ENCODE data around the gene RPS6KA6. TPM values are rescaled to one million over a fixed set of nuclear protein-coding genes. Genes with fewer than 3 reads are reported as not detected.

The RPS6KA6 gene
- 10 to 100 TPM; 16.9 to 22.4 (median 21.0) TPM for polyA plus RNA-seq (ENCODE audit: insufficient read length in 4 of 4)

DNA sequence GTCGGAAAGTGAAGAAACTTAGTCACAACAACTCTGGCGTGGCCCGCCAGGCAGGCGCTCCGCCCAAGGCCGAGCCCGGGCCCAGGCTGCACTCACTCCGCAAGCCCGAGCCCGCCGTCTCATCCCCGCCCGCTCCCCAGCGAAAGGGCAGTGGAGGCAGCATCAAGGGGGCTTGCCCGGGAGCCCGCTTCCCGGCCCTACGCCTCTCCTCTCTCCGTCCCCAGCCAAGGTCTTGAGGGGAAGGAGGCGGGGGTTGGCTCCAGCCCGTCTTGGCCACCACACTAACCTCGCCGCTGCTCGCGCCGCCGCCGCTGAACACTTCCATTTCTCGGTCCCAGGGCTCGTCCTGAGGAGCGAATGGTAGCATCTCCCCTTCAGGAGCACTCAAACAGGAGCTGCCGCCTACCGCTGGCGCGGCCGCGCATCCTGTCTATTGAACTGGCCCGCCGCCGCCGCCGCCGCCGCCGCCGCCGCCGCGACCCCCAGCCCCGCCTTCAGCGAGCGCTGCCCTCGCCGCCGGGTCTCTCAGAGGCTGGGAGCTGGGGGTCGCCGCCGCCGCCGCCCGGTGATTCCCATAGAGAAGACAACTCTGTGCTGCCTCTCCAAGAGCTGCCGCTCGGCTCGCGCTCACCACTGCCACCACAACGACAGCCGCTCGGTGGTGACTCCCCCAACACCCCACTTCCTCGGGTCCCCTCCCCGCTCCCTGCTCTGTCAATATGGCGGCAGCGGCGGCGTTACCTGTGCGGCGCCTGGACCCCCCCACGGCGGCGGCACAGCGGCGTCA lies at the start of gene RPS6KA6:
Gene RPS6KA6, minus strand, starts transcription at position 667 of the 787 bp plus-strand sequence. Its CDS starts 300 bp downstream, at position 367.
- DNase-seq (ENCODE audit: low read depth in 4 of 4, low spot score in 3 of 4): peak in 1 of 4 donors; percentile 13

DNA sequence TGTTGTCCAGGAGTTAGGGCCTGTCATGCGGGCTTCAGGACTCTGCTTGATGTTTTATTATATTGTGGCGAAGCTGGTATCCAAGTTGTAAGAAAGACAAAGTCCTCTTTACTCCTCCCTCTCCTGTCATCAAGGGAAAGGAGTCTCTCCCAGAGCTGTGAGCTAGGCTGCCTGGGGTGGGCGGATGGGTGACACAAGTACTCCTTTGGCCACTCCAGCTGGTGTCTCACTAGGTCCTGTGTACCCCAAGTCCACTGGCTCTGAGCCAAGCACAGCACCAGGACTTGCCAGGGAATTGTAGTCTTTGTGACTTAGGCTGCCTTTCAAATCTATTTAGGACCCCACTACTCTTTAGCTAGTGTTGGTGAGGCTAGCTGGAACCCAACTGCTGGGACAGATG lies 36.7 kb upstream of the RPS6KA6 start:
- DNase-seq (ENCODE audit: low read depth in 4 of 4, low spot score in 3 of 4): no peak

DNA sequence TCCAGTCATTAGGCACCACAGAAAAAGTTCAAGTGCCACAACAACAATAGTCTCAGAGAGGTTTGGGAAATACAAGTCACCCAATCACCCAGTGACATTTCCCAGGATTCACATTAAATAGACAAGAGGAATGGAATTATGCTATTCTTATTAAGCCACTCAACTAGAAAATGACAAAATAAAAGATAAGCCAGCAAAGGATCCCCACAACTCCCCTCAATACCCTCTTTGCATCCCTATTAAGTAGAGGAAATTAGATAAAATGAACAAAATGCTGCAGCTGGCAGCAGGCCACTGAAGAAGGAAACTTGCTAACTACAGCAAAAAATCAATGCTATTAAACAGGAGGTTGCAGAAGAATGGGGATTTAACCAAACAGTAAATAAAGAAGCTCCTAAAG lies 35.3 kb upstream of the RPS6KA6 start:
- DNase-seq (ENCODE audit: low read depth in 4 of 4, low spot score in 3 of 4): no peak

DNA sequence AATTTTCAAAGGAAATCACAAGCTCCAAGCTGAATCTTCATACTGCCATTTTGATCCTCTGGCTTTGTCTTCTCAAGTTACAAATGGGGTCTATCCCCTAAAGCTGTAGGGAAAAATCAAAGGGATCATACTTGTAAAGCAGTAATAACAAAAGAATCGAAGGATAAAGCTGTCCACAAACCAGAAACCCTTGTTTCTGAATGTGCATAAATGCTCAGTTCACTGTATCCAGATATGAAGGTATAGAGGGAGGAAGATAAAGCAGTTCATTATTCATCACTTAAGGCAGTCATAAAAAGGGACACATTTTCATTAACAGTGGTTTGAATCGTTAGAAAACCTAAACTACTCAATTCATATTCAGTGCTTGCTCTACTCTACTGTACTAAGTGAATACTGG lies 33.2 kb upstream of the RPS6KA6 start:
- no peak for DNase-seq (ENCODE audit: low read depth in 4 of 4, low spot score in 3 of 4)

DNA sequence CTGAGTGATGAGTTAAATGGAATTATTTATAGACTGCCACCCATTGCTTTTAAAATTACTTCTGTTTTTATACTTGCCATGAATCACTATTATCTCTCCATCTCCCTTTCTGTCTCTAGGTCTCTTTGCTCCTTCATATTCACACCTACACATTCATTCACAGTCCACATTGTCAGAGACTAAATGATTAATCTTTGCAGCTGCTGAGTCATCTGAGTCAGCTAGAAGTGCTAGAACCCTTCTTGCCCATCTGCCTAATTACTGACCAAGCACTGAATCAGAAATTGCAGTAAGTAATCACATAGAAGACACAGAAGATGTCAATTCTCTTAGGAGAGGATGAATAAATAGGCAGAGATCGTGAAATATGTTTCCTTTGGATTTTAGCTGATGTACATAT lies 31.6 kb upstream of the RPS6KA6 start:
- DNase-seq (ENCODE audit: low read depth in 4 of 4, low spot score in 3 of 4): no peak

DNA sequence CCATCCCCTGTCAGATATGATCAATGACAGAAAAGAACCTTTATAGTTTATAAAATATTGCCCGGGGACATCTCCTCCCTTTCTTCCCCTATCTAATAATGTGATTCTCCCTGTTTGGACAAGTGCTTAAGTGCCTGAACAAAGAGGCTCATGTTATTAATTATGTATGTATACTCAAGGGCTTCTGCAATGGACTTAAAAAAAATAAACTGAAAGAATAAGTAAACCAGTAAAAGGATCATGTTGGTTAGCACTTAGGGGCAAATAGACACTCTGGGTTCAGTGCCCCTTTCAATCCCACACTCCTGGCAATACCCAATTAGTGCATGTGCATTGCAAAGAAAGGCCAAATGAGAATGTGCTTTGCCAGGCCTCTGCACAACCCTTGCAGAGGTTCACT lies 30.7 kb upstream of the RPS6KA6 start:
- no peak for DNase-seq (ENCODE audit: low read depth in 4 of 4, low spot score in 3 of 4)

DNA sequence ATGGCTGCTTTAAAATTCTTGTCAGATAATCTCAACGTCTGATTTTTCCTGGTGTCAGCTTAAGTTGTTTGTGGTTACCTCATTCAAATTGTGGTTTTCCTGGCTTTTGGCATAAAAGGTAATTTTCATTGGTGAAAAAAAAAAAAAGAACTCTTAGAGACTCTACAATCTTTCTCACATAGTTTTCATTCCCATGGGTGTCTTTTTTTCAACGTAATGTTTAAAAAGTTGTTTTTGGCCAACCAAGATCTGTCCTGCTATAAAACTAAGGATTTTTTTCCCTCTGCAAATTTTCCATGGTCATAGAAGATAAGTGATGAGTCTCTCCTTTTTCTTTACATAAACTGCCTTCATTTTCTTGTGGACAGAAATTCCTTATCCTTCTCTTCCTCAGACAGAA lies 28.9 kb upstream of the RPS6KA6 start:
- no peak for DNase-seq (ENCODE audit: low read depth in 4 of 4, low spot score in 3 of 4)

DNA sequence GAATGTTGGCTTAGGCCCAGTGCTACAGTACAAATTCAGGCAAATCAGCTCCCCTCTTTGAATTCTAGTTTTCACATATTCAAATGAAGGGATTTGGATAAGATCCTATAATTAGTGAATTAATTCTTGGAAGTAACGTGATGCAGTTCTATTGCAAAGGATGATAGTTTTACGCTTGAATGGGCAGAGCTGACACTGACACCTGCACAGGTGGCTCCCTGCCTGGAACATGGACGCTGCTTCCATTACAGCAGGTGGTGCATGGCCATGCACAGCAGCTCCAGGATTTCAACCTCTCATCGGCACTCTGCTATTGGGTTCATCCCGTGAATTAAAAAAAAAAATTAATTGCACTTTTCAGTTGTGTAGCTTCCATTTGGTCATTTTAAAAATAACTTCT lies 28.4 kb upstream of the RPS6KA6 start:
- no peak for DNase-seq (ENCODE audit: low read depth in 4 of 4, low spot score in 3 of 4)

DNA sequence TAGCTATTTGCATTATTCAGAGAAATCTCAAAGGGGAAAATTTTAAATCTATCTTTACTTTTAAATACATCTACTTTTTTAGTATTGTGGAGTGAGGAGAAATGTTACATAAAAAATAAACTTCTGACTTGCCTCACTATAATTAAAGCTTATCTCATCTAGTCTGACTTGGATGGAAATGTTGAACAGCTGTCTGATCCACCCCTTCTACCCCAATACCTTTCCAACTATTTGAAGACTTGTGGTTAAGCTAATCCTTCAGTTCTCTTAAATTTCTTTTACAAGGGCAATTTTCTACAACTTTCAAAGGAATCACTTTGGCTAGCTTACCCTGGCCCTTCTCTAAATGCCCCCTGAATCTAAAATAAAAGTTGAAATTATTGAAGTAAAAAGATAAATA lies 17.3 kb upstream of the RPS6KA6 start:
- no peak for DNase-seq (ENCODE audit: low read depth in 4 of 4, low spot score in 3 of 4)

DNA sequence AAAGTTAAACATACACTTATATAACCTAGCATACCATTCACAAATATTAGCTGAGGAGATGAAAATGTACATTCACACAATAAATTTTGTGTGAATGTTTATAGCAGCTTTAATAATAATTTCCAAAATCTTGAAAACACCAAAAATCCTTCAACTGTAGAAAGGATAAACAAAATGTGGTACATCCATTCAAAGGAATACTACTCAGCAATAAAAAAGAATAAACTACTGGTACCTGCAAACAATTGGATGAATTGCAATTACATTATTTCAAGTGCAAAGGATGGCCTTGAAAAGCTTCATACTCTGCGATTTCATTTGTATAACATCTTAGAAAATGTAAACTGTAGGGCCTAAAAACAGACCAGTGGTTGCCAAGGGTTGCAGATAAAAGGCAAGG lies 11.7 kb upstream of the RPS6KA6 start:
- no peak for DNase-seq (ENCODE audit: low read depth in 4 of 4, low spot score in 3 of 4)

DNA sequence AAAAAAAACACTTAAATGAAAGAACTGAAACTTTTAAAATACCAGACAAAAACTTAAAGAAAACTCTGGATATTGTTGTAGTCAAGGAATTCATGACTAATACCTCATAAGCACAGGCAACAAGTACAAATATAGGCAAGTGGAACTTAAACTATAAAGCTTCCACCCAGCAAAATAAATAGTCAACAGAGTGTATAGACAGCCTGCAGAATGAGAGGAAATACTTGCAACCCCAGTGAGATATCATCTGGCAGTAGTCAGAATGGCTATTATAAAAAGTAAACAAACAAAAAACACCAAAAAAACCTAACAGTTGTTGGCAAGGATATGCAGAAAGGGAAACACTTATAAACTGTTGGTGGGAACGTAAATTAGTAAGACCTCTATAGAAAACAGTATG lies 9.6 kb upstream of the RPS6KA6 start:
- DNase-seq (ENCODE audit: low read depth in 4 of 4, low spot score in 3 of 4): no peak

DNA sequence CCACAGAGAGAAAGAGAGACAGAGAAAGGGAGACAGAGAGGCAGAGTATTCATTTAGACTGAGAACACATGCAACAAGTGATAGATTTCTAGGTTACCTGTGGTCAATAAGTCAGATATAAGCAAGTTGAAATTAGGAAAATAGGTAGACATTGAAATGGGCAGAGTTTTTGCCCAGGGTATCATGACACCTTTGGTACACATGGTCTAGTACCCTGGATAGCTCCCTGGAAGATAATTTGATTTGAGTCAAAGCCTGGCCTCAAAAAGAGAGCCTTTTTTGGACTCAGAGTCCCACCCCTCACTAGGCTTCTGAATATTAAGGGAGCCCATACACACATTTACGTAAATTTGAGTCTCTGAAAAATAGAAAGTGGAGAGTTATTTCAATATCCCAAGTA lies 4.0 kb upstream of the RPS6KA6 start:
- no peak for DNase-seq (ENCODE audit: low read depth in 4 of 4, low spot score in 3 of 4)

DNA sequence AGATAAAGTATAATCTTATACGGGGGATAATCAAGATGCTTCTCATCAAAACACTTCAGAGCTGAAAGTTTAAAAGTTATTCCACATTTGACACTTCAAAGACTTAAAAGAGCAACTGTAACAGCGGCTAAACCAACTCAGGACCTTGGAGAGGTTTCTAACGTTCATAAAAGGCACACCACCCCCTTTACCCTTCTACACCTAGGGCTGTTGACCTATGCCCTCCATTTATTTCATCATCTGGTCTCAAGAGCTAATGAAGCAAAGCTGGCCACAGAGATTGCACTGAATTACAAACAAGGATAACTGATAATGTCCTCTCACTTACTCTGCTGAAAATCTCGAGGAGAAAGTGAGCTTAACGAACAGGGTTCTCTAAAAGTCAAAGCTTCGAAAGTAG lies 1.1 kb upstream of the RPS6KA6 start:
- no peak for DNase-seq (ENCODE audit: low read depth in 4 of 4, low spot score in 3 of 4)

DNA sequence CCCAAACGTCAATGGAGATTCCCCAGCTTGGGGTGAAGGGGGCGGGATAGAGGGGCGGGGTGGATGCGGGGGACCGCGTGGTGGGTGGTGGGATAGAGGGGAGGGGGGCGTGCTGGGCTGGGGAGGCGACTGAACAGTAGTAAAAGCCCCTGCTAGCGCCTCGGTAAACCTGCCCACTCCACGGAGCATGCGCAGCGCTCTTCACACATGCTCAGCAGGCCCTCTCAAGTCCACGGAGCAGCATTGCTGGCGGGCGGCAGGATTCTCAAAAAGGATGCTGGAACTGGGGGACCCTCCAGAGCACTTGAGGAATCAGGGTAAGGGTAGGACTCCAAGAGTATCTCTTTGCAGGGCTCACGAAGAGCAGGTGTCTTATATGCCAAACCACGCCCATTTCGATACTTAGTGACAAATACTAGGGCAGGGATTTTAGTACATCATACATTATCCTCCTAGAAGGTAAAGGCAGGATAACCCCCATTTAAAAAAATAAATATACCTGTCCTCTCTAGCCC lies 378 bp upstream of the RPS6KA6 start:
- DNase-seq (ENCODE audit: low read depth in 4 of 4, low spot score in 3 of 4): peak; percentile 26 to 58 (median 54)

DNA sequence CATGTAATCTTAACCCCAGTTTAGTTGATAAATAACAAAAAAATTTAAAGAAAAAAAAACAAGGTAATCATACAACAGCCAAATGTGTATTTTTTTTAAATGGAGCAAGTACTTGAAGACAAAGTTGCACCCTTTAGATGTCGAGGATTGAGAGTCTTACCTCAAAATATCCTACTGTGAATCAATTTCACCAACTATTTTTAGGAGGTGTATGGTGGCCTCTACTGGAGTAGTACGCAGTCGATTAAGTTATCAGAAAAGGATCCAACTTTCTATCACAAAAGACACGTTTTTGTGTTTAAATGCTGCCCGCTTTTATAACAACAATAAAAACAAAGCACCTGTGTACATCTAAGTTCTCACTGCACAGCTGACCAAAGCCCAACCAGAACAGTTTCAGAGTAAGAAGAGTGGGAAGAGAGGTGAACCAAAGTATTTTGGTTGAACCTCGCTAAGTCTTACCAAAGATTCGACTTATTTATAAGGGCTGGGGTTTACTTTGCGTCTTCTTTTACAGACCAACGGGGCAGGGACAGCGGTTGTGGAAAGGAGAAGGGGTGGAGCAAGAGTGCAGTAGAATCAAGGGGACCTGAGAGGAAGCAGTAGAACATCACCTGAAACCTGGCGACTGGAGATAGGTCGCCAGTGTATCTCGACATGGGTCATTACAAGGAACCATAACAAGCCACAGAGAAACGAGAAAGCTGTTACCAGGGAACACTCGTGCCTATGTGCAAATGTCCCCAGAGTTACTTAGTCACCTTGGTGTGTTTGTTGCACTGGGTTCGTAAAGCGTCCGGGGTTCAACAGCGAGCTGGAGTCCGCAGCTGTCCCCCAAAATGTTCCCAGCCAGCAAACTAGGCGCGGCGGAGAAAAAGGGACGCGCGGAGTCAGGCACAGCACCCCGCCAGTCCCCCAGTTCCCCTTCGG lies 1.1 kb downstream of the RPS6KA6 start:
- DNase-seq (ENCODE audit: low read depth in 4 of 4, low spot score in 3 of 4): peak in 1 of 4 donors; percentile 8

DNA sequence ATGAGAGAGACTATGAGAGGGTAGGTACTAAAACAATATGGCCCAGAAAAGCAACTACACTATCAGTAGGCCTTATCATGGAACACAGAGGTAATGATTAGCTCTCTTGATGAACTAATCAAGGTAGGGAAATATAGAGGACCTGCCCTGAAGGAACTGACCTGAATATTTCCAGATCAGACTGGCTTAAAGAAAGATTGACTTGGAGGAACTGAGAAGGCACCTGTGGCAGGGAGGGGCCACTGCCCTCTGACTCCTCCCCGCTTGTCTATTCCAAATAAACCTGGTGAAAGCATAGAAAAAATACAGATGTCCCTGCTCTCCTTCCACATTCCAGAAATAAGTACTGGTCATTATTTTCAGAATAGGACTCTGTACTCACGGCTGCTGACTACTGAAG lies 5.5 kb downstream of the RPS6KA6 start:
- DNase-seq (ENCODE audit: low read depth in 4 of 4, low spot score in 3 of 4): no peak

DNA sequence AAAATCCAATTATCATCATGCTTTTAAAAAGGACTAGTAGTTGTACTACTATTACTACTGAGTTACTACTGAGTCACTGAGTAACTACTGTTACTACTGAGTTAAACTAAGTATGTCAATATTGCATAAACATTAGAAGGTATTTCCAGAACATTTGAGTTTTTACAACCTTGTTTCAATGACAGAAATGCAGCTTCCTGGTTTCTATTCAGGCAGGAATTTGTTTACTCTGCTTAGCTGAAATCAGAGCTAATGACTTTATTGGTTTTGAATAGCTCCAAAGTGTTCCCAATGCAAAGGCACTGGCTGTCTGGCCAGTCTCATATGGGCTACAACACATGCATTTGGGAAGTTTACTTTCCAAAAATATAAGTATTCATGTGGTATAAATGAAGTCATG lies 12.0 kb downstream of the RPS6KA6 start:
- DNase-seq (ENCODE audit: low read depth in 4 of 4, low spot score in 3 of 4): no peak

DNA sequence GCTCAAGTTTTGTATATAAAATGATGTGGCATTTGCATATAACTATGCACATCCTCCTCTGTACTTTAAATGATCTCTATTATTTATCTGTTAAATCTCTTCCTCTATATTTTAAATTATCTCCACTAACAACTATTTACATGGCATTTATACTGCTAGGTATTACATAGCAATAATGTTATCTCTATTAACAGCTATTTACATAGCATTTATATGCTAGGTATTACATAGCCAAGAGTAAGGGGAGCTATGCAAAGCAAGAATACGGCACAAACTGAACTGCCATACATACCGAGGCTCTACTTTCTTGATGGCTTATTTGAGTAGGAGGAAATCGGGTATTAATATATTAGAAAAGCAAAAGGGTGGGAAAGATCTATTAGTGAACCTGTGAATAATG lies 12.7 kb downstream of the RPS6KA6 start:
- DNase-seq (ENCODE audit: low read depth in 4 of 4, low spot score in 3 of 4): no peak

DNA sequence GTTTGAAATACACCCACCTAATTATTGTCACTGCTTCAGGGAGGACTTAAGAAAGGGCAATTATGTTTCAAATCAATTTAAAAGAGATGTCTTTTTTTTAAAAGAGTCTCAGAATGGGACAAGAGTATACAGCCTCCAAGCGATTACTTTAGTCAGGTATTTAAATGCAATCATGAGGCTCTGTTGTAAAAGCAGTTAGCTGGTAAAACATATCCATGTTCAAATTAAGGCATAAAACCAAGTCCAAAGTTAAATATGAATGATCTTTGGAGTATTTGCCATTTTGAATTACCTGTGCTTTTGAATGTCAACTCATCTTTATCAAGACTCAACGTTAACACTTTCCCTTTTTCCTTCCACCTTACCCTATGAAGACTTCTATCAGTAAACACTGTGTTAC lies 13.7 kb downstream of the RPS6KA6 start:
- DNase-seq (ENCODE audit: low read depth in 4 of 4, low spot score in 3 of 4): no peak

DNA sequence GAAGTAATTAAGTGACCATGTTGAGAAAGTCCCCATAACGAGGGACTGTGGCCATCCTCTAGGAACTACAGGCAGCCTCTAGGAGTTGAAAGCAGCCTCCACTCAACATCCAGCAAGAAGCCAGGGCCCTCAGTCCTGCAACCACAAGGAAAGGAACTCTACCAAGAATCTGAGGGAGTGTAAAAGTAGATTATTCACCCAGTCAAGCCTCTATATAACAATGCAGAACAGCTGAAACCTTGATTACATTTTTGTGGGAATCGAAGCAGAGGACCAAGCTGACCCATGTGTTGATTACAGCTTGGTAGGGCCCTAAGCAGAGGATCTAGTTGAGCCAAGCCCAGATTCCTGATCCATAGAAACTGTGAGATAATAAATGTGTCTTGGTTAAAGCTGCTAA lies 17.1 kb downstream of the RPS6KA6 start:
- no peak for DNase-seq (ENCODE audit: low read depth in 4 of 4, low spot score in 3 of 4)

DNA sequence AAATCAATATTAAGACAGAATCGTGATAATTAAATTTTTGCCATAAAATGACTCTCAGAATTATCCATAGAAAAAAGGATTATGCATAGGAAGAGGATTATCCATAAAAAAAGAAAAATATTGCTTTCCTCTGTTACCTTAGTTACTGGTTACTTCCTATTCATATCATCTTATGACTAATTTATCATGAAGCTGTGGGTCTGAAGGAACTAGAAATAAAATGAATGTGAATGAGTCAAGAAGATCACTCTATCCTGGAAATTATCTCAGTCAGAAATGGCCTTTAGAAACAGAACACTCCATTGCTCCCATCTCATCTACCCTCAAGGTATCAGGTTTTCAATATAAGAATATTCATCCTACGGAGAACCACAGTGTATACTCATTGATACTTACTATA lies 19.4 kb downstream of the RPS6KA6 start:
- no peak for DNase-seq (ENCODE audit: low read depth in 4 of 4, low spot score in 3 of 4)

DNA sequence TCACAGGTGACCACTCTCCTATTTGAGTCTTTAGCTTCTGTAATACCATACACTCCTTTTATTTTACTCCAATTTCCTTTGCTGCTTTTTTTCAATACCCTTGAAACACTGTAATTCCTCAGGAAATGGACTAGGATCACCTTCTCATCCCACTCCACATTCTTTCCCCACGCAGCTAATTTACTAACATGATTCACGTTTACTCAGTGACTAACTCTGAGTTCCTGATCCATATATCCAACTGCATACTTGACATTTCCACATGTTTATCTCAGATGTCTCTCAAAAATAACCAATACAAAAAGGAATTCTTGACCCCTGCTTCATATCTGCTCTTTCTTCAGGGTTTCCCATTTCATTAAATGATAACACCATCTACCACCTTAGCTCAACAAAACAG lies 19.9 kb downstream of the RPS6KA6 start:
- DNase-seq (ENCODE audit: low read depth in 4 of 4, low spot score in 3 of 4): no peak
